GM18861 (cell line): Measurements from ENCODE around the gene UPK1A.
A peak's percentile ranks its signal among the peaks of the same experiment; 100 is the strongest.

Experiments used
- ATAC-seq: cut with Tn5 transposase; IDR thresholded peaks from one replicate; pipeline ENCODE4 v1.9.1; 2021; ENCODE audit not compliant: unreplicated experiment

The UPK1A gene

GRCh38 chr19:35666251-35666913 lies at the start of gene UPK1A:
TSS of gene UPK1A (plus strand) at chr19:35666517. CDS start at chr19:35666813, 296 bp downstream.
- ATAC-seq: no peak

GRCh38 chr19:35618857-35619256 lies 47.5 kb upstream of the UPK1A start:
- no peak for ATAC-seq

- no peak for ATAC-seq
Observed at GRCh38 chr19:35619290-35619923, 46.9 kb upstream of the UPK1A start.

GRCh38 chr19:35620001-35620400 lies 46.3 kb upstream of the UPK1A start:
- ATAC-seq: no peak

- no peak for ATAC-seq
Observed at GRCh38 chr19:35621708-35622107, 44.6 kb upstream of the UPK1A start.

- ATAC-seq: no peak
Observed at GRCh38 chr19:35622750-35623149, 43.6 kb upstream of the UPK1A start.

GRCh38 chr19:35623327-35624010 lies 42.8 kb upstream of the UPK1A start:
- ATAC-seq: no peak

GRCh38 chr19:35628264-35628564 lies 38.1 kb upstream of the UPK1A start:
- peak; percentile 13 for ATAC-seq

- peak; percentile 86 for ATAC-seq
Observed at GRCh38 chr19:35628565-35629331, 37.6 kb upstream of the UPK1A start, which contains the start of gene RBM42. TSS of gene RBM42 (plus strand) at chr19:35629036. CDS start at chr19:35629154, 118 bp downstream.

- no peak for ATAC-seq
Observed at GRCh38 chr19:35629332-35629633, 37.0 kb upstream of the UPK1A start.

- ATAC-seq: no peak
Observed at GRCh38 chr19:35633727-35634440, 32.4 kb upstream of the UPK1A start.

GRCh38 chr19:35636651-35637050 lies 29.7 kb upstream of the UPK1A start:
- no peak for ATAC-seq

GRCh38 chr19:35637165-35637564 lies 29.2 kb upstream of the UPK1A start:
- no peak for ATAC-seq

GRCh38 chr19:35639321-35639639 lies 27.0 kb upstream of the UPK1A start:
- ATAC-seq: no peak

- no peak for ATAC-seq
Observed at GRCh38 chr19:35639863-35640262, 26.5 kb upstream of the UPK1A start.

- no peak for ATAC-seq
Observed at GRCh38 chr19:35641515-35642151, 24.7 kb upstream of the UPK1A start, which contains the start of gene ETV2. TSS of gene ETV2 (plus strand) at chr19:35641745. CDS start at chr19:35642461, 716 bp downstream.

- no peak for ATAC-seq
Observed at GRCh38 chr19:35642312-35642711, 24.0 kb upstream of the UPK1A start.

GRCh38 chr19:35642798-35643254 lies 23.5 kb upstream of the UPK1A start:
- ATAC-seq: no peak

GRCh38 chr19:35643255-35644205 lies 22.8 kb upstream of the UPK1A start:
- ATAC-seq: no peak
